HG03571 (cell line): Measurements from ENCODE around the gene CNTN5.

ENCODE experiments used
- ATAC-seq: cut with Tn5 transposase; IDR thresholded peaks from one replicate; pipeline ENCODE4 v1.9.1; 2021; ENCODE audit not compliant: unreplicated experiment

CNTN5 gene

GRCh38 chr11:99887481-99887880 is 866.7 kb downstream of the CNTN5 start:
- no peak for ATAC-seq

- no peak for ATAC-seq
Measured at GRCh38 chr11:99893811-99894210, 873.1 kb downstream of the CNTN5 start.

GRCh38 chr11:99901175-99901574 is 880.4 kb downstream of the CNTN5 start:
- no peak for ATAC-seq

- ATAC-seq, result no peak
Measured at GRCh38 chr11:99911116-99911515, 890.4 kb downstream of the CNTN5 start.

GRCh38 chr11:99916078-99916477 is 895.3 kb downstream of the CNTN5 start:
- ATAC-seq, result no peak

GRCh38 chr11:99918761-99919160 is 898.0 kb downstream of the CNTN5 start:
- ATAC-seq, result no peak

- ATAC-seq, result no peak
Measured at GRCh38 chr11:99920956-99921355, 900.2 kb downstream of the CNTN5 start.

GRCh38 chr11:99925968-99926367 is 905.2 kb downstream of the CNTN5 start:
- ATAC-seq, result no peak

- ATAC-seq, result no peak
Measured at GRCh38 chr11:99932684-99933083, 911.9 kb downstream of the CNTN5 start.

GRCh38 chr11:99934008-99934407 is 913.3 kb downstream of the CNTN5 start:
- no peak for ATAC-seq

- ATAC-seq, result no peak
Measured at GRCh38 chr11:99937330-99937729, 916.6 kb downstream of the CNTN5 start.

- no peak for ATAC-seq
Measured at GRCh38 chr11:99952816-99953215, 932.1 kb downstream of the CNTN5 start.

GRCh38 chr11:99960536-99960935 is 939.8 kb downstream of the CNTN5 start:
- no peak for ATAC-seq

GRCh38 chr11:99968336-99968735 is 947.6 kb downstream of the CNTN5 start:
- ATAC-seq, result no peak

- no peak for ATAC-seq
Measured at GRCh38 chr11:99973993-99974392, 953.2 kb downstream of the CNTN5 start.

GRCh38 chr11:99979042-99979441 is 958.3 kb downstream of the CNTN5 start:
- no peak for ATAC-seq

- ATAC-seq, result no peak
Measured at GRCh38 chr11:99987821-99988470, 967.2 kb downstream of the CNTN5 start.

GRCh38 chr11:99988471-99988837 is 967.7 kb downstream of the CNTN5 start:
- no peak for ATAC-seq

GRCh38 chr11:100003985-100004384 is 983.2 kb downstream of the CNTN5 start:
- ATAC-seq, result no peak

GRCh38 chr11:100004541-100004940 is 983.8 kb downstream of the CNTN5 start:
- ATAC-seq, result no peak

- no peak for ATAC-seq
Measured at GRCh38 chr11:100008417-100008816, 987.7 kb downstream of the CNTN5 start.

GRCh38 chr11:100009728-100010127 is 989.0 kb downstream of the CNTN5 start:
- no peak for ATAC-seq

GRCh38 chr11:100010393-100010792 is 989.6 kb downstream of the CNTN5 start:
- no peak for ATAC-seq
